OCI-M2 (cell line): Measurements from ENCODE around the gene GFOD1.

ENCODE experiments used
- DNase-seq: peaks from one replicate; lab custom pipeline; 2025; ENCODE audit not compliant: unreplicated experiment; lab: John Stamatoyannopoulos, UW

GFOD1 gene

DNA sequence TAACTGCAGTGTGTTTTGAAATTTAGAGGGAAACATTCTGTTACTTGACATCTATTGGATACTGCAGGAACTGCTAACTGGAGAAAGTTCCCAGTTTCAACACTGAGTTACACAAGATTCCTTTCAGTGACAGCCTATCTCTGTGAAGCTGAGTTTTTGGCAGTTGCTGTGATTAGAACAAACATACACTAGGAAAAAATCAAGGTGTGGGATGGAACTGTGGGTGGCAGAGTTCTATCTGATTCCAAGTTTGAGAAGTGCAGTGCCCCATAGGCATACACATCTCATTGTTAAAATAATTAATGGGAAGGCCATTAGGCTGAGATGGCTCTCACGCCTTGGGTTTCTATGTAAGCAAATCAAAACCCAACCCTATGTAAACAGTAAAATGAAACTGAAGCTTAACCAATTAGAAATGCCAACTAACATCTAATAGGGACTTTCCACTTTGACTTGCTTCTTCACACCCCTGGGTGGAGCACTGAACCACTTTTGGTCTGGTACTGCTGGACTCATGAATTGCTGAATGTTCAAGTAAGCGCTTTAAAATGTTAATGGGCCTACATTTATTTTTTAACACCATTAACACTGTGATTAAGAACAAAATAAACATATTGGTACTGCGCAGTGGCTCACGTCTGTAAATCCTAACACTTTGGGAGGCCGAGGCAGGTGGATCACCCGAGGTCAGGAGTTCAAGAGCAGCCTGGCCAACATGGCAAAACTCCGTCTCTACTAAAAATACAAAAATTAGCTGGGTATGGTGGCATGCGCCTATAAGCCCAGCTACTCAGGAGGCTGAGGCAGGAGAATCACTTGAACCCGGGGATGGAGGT lies 103.9 kb downstream of the GFOD1 start:
- no peak for DNase-seq

DNA sequence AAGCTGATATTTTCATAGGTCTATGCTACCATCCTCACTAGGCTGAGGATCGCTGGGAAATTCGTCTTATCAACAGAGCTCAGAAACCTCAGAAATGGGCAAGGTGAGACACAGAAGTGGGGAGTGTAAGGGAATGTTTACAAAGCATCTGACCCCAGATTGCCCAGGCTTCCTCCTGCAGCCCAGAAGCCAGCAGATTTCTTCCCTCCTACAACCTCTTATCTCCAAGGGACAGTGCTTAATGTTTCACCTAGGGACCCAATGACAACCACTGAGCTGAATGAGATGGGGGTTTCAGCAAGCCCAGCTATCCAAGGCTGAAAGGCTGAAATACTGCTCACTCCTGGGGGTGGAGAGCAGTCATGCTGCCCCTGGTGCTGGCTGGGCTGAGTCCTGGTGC lies 106.6 kb downstream of the GFOD1 start:
- DNase-seq, result peak; percentile 39

DNA sequence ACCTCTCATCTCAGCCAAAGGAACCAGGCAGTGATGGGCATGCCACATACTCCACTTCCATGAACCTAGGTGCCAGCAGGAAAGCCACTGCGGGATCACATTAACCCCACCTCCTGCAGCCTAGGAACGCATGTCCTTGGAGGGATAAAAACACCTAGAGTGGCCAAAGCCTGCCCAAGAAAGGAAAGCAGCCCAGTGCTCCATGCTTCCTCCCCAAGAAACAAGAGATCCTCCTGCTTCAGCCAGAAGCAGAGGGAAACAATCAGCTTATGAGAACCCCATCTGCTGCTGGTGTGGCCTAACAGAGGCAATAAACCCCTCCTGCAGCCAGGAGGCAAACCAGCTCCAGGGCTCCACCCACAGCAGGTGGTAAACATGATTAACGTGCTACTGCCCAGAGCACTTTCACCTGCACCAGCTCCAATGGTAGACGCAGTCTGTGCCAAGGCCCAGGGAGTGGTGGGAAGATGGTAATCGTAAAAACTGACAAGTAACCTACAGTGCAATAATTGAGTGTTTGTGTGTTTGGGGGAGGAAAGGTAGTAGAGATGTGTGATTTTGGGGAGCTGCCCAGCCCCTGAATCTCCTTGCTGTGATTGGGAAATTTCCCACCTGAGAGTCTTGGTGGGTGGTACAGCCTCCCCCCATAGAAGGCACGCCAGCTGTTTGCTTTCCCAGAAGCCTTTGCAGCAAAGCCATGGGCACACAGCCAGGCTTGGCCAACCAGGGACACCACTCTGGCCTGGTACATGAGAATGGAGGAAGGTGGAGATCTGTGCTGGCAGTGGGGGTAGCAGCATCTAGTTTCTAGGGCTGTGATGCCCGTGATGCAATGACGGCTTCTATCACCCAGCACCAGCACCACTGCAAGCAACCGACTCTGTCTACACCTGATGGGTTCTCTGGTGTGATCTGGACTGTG lies 108.5 kb downstream of the GFOD1 start:
- no peak for DNase-seq

DNA sequence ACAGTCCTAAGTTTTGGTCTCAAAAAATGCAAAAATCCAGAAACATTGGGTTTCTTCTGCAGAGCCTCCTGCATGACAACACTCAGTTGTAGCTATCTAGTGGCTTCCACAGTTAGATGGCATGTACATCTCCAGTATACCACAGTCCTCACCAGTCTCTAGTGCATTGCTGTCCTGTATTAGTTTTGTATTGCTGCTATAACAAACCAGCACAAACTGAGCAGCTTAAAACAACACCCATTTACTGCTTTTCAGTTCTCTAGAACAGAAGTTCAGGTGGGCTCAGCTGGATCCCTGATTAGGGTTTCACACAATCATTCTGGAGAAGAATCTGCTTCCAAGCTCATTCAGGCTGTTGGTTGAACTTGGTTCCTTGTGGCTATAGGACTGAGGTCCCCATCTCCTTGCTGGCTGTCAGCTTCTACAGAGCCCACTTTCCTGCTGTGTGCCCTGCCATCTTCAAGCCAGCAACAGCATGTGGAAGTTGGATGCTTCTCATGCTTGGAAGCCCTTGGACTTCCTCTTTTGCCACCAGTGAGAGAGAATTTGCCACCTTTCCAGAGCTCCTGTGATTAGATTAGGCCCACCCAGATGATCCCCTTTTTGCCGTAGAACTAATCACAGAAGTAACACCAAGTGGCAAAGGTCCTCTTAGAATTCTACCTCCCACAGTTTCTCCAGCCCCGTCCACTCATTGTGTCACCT lies 110.2 kb downstream of the GFOD1 start:
- DNase-seq, result no peak

DNA sequence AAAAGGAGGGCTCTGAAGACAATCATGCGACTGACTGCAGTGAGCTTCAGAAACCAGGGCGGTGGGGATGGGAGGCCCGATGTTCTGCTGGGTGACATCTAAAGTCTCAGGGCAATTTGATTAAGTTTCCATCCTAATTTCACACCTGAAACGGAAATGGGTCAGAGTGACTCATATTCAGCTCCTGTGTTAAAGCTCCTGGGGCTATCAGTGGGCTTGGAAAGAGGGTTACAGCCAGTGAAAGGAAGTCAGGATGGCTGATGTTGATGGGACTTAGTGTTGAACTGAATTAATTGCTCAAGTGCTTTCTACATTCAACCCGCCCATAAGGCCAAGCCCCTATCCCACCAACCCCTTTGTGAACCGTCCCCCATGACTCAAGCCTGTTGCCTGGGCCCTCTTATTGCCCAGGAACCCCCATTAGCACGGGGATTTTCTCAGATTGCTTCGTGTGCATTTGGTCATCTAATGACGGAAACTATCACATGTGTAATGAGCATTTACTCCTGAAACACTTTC lies 112.0 kb downstream of the GFOD1 start:
- DNase-seq, result no peak

DNA sequence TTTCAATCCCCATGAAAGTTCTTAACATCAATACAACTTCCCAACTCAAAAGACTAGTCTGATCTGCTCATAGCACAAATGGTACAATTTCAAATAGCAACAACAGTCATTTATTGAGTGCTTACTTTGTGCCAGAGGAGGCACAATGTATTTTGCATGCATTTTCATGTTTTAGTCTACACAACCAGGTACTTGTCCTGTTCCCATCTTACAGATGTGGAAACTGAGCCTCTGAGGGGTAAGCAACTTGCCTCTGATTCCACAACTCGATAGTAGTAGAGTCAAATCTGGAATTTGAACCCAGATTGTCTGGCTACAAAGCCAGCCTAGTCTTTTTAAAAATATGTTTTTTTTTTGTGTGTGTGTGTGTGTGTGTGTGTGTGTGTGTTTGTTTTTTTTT lies 113.5 kb downstream of the GFOD1 start:
- DNase-seq, result no peak

DNA sequence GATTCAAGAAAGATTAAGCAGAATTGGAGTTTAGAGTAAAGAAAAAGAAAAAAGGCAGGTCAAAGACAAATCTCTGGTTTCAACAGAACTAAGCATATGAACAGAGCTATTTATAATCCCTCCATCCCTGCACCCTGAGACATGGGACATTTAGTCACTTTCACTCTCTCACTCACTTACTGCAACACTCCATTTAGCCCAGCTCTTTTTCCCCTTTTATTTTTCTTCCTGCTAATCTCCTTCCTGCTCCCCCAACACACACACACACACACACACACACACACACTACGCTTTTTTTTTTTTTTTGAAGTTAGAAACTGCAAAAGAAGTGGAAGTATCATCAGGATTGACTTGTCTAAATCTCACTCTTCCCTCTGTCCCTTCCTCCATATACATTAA lies 113.9 kb downstream of the GFOD1 start:
- no peak for DNase-seq

DNA sequence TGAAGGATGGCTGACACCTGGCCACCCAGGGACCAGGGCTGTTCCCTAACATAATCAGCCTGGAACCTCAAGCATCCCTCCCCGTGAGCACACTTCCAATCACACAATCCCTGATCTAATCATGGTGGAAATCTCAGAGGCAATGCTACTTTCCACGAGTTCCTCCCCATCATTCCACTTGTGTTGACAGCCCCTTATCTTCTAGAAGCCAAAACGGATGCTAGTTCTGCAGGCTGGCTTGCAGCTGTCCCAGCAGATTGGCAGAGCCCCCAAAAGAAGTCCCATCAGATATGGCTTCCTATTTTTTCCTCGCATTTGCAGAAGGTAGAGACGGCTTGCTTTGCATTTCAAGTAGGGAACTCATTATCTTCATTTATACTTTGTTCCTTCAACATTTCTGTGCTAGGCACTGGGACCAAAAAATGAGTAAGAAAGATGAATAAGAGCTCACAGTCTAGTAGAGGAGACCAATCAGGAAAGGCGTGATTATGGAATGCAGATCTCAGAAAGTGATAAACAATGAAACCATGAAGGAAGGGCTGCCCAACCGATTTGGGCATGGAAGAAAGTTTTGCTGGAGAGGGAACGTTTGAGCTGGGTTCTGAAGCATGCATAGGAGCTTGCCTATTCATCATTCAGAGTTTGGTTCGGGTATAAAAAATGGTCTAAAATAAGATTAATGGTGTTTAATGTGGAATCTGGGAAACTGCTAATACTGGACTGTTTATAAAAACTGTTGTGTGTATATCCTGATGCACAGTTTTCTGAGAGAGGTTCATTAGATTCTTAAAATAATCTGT lies 114.5 kb downstream of the GFOD1 start:
- no peak for DNase-seq

DNA sequence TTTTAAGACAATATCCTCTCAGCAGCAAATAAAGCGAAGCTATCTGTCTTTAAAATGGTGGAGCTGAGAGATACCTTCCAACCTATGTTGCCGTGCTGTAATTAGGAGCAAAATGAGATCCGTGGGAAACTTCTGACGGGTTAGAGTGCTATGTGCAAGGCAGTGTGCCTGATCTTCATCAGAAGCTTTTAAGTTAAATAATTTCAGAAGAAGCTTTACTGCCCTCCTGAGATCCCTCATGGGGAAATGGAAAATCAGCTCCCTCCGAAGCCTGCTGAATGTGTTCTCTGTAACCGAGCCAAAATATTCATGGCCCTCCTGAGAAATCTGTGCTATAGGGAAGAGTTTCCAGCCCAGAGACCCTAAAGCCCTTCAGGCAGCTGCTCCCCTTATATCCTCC lies 115.3 kb downstream of the GFOD1 start:
- DNase-seq, result no peak

DNA sequence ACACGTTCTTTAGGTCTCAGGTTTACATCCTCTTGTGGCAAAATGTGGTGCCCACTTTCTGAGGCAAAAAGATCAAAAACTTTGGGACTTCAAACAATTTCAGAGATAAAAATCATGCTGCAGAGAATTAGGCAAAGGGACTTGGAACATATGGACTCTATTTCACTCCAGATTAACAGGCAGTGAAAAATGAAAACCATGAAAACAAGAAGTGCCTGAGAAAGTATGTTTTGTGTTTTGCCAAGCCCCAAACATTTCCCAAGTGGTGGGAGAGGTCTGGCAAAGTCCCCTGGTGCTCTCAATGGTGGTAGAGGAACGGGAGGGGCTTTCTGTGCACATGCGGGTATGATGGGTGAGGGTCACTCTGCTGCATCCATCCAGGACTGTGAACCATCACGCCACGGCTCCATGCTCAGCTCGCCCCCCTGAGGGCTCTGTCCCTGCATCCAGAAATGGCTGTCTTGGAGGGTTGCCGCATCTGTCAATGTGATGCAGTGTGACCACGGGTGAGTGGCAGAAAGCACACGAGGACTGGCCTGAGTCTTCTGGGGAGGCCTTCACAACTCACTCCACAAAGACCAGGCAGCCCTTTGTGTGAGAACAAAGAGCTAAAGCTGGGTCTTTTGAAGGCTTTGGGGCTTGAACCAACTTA lies 115.9 kb downstream of the GFOD1 start:
- DNase-seq, result no peak

DNA sequence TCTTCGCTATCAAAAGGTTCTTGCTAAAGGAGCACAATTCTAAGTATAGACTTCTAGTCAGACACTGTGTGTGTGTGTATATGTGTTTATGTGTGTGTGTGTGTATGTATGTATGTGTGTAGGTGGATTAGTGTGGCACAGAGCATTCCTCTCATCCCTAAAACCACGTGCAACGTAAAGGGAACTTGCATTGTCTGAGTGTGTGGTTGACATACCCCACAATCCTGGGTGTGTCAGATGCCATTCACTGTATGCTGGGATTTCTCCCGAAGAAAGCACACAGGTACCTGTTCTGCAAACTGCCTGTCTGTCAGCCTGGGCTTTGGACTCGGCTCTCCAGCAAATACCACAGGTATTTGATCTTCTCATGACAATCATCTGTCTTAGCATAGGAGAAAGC lies 116.8 kb downstream of the GFOD1 start:
- no peak for DNase-seq

DNA sequence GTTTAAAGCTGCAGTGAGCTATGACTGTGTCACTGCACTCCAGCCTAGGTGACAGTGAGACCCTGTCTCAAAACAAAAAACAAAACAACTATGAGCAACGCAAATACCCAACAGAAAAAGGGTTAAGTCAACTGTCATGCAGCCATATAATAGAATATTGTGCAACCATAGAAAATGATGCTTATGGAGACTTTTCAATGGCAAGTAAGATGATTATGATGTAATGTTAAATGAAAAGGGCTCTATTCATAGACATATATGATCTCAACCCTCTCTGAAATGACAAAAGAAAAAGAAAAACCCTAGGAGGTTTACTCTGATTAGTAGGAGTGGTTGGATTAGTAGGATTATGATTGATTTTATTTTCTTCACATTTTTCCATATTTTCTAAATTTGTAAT lies 117.8 kb downstream of the GFOD1 start:
- DNase-seq, result no peak

DNA sequence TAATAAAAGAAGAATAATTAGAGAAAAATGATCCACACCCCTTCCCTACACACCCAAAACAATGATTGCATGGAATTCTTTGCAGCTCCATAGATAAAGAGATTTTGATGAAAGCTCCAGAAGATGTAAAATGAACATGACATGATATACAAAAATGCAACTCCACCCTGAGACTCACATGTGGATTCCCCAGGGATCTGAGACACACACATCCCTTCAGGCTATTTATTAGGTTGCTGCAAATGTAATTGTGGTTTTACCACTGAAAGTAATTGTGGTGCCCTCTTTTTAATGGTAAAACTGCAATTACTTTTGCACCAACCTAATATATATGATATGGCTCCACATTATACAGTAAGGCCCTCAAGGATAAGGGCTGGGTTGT lies 118.7 kb downstream of the GFOD1 start:
- no peak for DNase-seq

DNA sequence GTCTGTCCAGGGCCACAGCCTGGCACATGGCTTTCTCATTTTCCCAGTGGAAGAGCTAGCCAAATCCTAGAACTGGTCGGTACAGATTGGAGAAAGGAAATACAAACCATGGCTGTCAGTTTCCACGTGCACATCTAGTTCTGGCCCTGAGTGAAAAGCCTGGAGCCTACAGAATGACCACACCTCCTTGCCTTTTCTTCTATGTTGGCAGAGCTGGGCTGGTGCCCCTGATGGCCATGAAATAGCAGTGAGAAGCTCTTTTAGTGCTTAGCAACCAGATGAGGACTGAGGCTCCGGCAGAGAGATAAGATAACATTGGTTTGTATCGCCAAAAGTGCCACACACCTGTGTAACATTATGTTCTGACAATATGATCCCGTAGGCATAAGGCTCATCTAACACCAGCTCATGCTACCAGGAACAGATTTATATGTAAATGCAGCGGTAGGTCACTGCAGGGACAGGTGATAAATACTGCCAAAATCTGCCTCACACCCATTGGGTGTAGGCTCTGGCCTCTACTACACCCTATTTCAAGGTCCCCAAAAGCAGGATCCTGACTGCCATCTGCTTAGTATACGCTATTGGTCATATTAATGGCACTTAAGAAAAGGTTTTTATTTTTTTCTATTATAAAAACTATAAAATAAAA lies 119.2 kb downstream of the GFOD1 start:
- DNase-seq, result no peak

DNA sequence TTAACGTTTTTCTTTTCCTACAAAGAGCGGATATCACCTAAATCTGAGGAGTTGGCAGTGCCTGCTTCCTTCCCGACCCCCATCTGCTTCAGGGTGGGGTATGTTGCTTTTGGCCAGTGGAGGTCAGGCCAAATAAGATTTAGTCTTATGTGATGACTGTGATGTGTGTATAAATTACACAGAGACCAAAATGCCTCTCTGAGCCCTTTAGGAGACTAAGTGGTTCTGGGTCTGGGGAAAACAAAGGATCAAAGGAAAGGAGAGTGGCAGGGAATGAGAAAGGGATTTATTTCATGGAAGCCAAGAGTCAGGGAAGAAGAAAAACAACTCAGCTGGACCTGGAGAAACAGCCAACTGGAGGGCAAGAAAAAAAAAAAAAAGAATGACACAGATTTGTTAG lies 120.0 kb downstream of the GFOD1 start:
- DNase-seq, result no peak

DNA sequence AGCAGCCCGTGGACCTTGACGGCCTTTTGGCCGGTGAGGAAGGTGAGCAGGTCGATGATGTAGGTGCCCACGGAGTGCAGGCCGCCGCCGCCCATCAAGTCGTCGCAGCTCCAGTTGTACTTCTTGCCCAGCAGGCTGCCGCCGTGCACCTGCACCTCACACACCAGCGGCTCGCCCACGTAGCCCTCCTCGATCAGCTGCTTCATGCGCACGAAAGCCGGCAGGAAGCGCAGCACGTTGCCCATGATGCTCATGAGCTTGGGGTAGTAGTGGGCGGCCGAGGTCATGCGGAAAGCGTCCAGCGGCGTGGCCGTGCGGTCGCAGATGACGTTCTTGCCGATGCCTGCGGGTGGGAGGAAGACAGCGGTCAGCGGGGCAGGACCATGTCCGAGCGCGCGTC lies 122.1 kb downstream of the GFOD1 start:
- DNase-seq, result no peak

DNA sequence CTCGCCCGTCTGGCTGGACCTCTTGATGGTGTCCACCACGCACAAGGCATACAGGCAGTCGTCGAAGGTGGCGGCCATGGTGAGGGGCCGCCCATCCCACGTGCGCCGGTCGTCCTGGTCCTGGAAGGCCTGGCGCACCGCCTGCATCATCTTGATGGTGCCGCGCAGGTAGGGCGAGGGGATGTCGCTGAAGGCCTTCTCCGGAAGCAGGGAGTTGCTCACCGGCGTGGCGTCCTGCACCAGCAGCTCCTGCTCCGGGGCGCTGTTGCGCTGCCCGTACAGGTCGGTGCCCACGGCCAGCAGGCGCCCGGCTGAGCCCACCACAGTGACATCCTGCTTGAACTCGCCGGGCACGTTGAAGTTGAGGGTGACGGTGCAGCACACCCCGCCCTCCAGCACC lies 122.6 kb downstream of the GFOD1 start:
- no peak for DNase-seq

DNA sequence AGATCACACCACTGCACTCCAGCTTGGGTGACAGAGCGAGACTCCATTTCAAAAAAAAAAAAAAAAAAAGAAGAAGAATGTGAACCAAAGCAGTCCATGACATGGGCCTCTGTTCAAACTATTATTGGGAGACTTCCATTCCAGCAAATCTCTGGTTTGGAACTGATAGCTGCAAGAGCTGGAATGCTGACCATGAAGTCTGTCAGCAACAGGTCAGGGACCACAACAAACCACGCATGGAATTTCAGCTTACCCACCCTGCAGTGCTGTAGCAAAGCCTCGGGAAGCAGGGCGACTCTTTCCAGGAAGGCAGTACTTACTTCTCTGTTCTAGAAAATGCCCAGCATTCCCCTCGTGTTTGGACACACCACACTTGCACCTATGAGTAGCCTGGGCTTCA lies 125.0 kb downstream of the GFOD1 start:
- DNase-seq, result no peak

DNA sequence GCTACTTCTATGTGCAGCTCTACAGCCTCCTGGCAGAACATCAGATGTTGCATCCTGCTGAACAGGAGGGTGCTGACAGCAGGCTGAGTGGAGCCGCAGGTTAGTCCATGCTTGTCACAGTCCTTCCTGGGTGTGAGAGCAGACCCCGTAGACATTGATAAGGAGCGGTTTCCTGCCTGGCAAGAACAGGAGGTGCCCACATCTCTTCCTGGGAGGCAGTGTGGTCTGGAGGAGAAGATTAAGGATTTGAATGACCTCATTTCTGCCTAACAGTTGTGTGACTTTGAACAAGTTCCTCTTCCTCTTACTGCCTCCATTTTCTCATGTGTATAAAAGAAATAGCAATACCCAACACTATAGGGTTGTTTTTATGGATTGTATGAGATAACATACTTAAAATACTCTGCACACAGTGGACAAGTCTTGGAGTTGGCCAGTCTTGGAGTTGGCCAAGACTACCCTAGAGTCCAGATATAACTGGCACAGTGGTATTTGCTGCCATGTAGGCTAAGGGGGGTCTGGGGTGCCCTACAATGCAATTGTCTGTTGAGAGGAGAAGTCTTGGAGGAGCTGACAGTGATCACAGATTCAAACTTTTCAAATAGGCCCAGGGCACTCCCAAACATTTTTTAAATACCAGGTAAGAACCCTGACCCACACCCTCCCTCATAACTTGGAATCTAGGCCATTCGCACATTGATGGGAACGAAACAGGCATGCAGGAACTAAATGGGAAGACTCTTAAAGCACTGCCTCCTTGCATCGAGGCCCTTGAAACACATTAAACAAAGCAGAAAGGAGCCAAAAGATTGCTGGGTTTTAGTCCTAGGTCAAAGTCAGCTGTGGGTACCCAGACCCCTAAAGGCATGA lies 126.5 kb downstream of the GFOD1 start:
- DNase-seq, result peak; percentile 90
